HG03025 (cell line): ENCODE measurements around the gene ZNF763.
"Not testable (repeated sequence)": the region's sequence is repeated elsewhere in the genome, so short reads cannot be mapped to it uniquely, and the experiment has no call there.

Source experiments
- ATAC-seq: cut with Tn5 transposase; IDR thresholded peaks from one replicate; pipeline ENCODE4 v1.9.1; 2021; ENCODE audit warnings: mild to moderate bottlenecking, moderate library complexity; ENCODE audit not compliant: unreplicated experiment, low FRiP score

ZNF763 gene

GRCh38 chr19:11964858-11965645, at the start of gene ZNF763:
Gene ZNF763 (plus strand): TSS chr19:11965040. CDS start chr19:11965209, 169 bp downstream.
- ATAC-seq, result peak; percentile 72

- no peak for ATAC-seq
Measured at GRCh38 chr19:11921852-11922495, 42.9 kb upstream of the ZNF763 start.

GRCh38 chr19:11924886-11925650, 39.8 kb upstream of the ZNF763 start, which contains the start of gene ZNF700:
Gene ZNF700 (plus strand): TSS chr19:11925107. CDS start chr19:11925211, 104 bp downstream.
- peak; percentile 80 for ATAC-seq

- not testable (repeated sequence) for ATAC-seq
Measured at GRCh38 chr19:11925651-11926187, 39.1 kb upstream of the ZNF763 start.

GRCh38 chr19:11927227-11927626, 37.6 kb upstream of the ZNF763 start:
- no peak for ATAC-seq

GRCh38 chr19:11931051-11931450, 33.8 kb upstream of the ZNF763 start:
- ATAC-seq, result no peak

- ATAC-seq, result no peak
Measured at GRCh38 chr19:11931513-11931912, 33.3 kb upstream of the ZNF763 start.

- not testable (repeated sequence) for ATAC-seq
Measured at GRCh38 chr19:11935829-11936228, 29.0 kb upstream of the ZNF763 start.

- ATAC-seq, result not testable (repeated sequence)
Measured at GRCh38 chr19:11938383-11938782, 26.5 kb upstream of the ZNF763 start.

GRCh38 chr19:11941361-11941887, 23.4 kb upstream of the ZNF763 start:
- not testable (repeated sequence) for ATAC-seq

- no peak for ATAC-seq
Measured at GRCh38 chr19:11942008-11942842, 22.6 kb upstream of the ZNF763 start.

GRCh38 chr19:11942843-11943108, 22.1 kb upstream of the ZNF763 start:
- ATAC-seq, result no peak

- no peak for ATAC-seq
Measured at GRCh38 chr19:11944656-11945055, 20.2 kb upstream of the ZNF763 start.

- ATAC-seq, result no peak
Measured at GRCh38 chr19:11948646-11949045, 16.2 kb upstream of the ZNF763 start.

GRCh38 chr19:11949201-11949600, 15.6 kb upstream of the ZNF763 start:
- ATAC-seq, result no peak

- not testable (repeated sequence) for ATAC-seq
Measured at GRCh38 chr19:11949614-11950080, 15.2 kb upstream of the ZNF763 start.

- no peak for ATAC-seq
Measured at GRCh38 chr19:11950312-11950711, 14.5 kb upstream of the ZNF763 start.

GRCh38 chr19:11963566-11964355, 1.1 kb upstream of the ZNF763 start:
- ATAC-seq, result no peak

GRCh38 chr19:11964496-11964857, 363 bp upstream of the ZNF763 start:
- ATAC-seq, result no peak
